Mucosa of descending colon (tissue), 3 donors: ENCODE data around the gene LLGL1. TPM values are rescaled to one million over a fixed set of nuclear protein-coding genes. Genes with fewer than 3 reads are reported as not detected.

ENCODE experiments used
- ATAC-seq: fragments of 200-7000 bp; cut with Tn5 transposase; one replicate; pipeline ENCODE4 v1.9.1; 2020; ENCODE audit warnings: mild to moderate bottlenecking, moderate library complexity
- DNase-seq, 3 donors: peaks; one replicate each; pipeline ENCODE4 v3.0.0-alpha.2; 2020
- H3K36me3 ChIP-seq: fragments of 200-600 bp; one replicate; pipeline ENCODE4 v1.8.0; 2021; ENCODE audit warnings: low read depth, mild to moderate bottlenecking
- H3K4me1 ChIP-seq: fragments of 200-600 bp; one replicate; pipeline ENCODE4 v1.8.0; 2021; ENCODE audit warnings: low read depth, mild to moderate bottlenecking
- H3K4me3 ChIP-seq: fragments of 200-600 bp; one replicate; pipeline ENCODE4 v1.8.0; 2021; ENCODE audit warnings: mild to moderate bottlenecking
- H3K9me3 ChIP-seq: fragments of 200-600 bp; one replicate; pipeline ENCODE4 v1.8.0; 2021; ENCODE audit warnings: mild to moderate bottlenecking
- CTCF ChIP-seq: fragments of 200-600 bp; IDR thresholded peaks from one replicate; pipeline ENCODE4 v1.8.0; 2022; ENCODE audit warnings: antibody characterized with exemption, mild to moderate bottlenecking
- intact Hi-C, 2 donors: fragments of 100-400 bp; cut with DNase I in 1 of 2; cut with micrococcal nuclease in 1 of 2; formaldehyde crosslinking; loops; one replicate each; pipeline versions ENCODE4 v1.11.0 to v1.11.1; 2022; cut with DNase I, micrococcal nuclease
- total RNA-seq, 3 donors: library from RNA; stranded (reverse); fragmentation: NEBNext Ultra II Directional in 2 of 3; extraction: Animal tissue kit (Norgen Biotek cat#: 25700) in 2 of 3; gene quantifications; one replicate each; pipeline versions ENCODE4 v1.2.1 to v1.2.4, GENCODE V29; 2021 to 2023
- donor health status: DM: no; HTN: no; CAD: no; lungs with moderate emphysema.
- donor health status: DM: no; HTN: no; CAD: no.
- donor health status: DM: no; HTN: yes; CAD: no.

LLGL1 gene
- total RNA-seq, 3 donors from 2014 or later, result 6.7 to 15.1 (median 10.3) TPM

- ATAC-seq (no peak), DNase-seq (no peak)
- Histone ChIP-seq H3K36me3 (no peaks in the 10 kb centered on the region), H3K9me3 (no peaks in the 10 kb centered on the region), H3K4me3 (no peak overlapping the region), H3K4me1 (no peaks in the 10 kb centered on the region)
- intact Hi-C loops, result no loop called here
- TF ChIP-seq CTCF, result no peak
These were observed 2.2 kb downstream of the LLGL1 start for GRCh38 chr17:18227635-18228034.

DNA sequence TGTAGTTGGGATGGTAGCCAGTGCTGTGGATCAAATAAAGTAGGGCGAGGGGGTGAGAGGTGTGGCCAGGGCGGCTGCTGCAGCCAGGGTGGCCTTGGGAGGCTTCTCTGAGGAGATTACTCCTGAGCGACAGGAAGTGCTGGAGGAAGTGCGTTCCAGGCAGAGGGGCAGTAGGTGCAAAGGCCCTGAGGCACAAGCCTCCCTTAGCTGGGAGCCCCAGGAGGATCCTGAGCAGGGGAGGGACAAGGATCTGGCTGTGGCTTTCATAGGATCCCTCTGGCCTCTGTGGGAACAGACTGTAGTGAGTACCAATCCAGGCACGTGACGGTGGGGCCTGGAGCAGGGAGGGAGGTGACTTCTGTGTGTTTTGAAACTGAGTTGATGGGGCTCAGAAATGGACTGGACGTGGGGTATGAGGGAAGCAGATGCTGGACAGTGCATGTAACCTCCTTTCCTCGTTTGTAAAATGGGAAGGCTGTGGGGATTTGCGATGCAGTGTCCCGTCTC lies 2.8 kb downstream of the LLGL1 start:
- H3K9me3 ChIP-seq, result no peaks in the 10 kb centered on the region

DNA sequence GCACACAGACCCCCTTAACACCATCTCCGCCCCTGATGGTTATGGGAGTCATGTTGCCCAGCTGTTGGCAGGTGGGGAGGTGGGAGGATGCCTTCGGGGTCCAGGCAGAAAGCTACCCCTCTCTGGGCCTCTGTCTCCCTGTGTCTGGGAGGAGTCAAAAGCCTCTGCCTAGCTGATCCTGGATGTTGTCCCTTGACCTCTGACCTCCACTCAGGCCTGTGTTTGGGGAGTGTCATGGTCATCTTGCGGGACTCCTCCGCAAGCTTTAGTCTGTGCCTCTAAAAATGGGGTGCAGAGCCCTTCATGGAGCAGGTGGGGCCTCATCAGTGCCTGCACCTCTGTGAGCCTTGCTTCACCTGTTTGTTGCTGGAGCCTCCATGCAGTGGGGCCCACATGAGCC lies 3.8 kb downstream of the LLGL1 start:
- intact Hi-C loops, result no loop called here
- DNase-seq (no peak), ATAC-seq (no peak)
- no peaks in the 10 kb centered on the region for H3K9me3 ChIP-seq
- no peak overlapping the region for H3K4me3 ChIP-seq
- H3K4me1 ChIP-seq, result no peaks in the 10 kb centered on the region
- no peaks in the 10 kb centered on the region for H3K36me3 ChIP-seq
- no peak for TF ChIP-seq CTCF

More for the DNA sequence above, 2.8 kb downstream of the LLGL1 start:
- ATAC-seq, result no peak
- Histone ChIP-seq H3K36me3 (no peaks in the 10 kb centered on the region), H3K4me3 (no peak overlapping the region), H3K4me1 (no peaks in the 10 kb centered on the region)
- intact Hi-C loops, result no loop called here
- DNase-seq, result no peak
- no peak for TF ChIP-seq CTCF

- intact Hi-C loops, result no loop called here
- TF ChIP-seq CTCF, result no peak
- H3K9me3 ChIP-seq, result no peaks in the 10 kb centered on the region
- H3K4me3 ChIP-seq, result no peak overlapping the region
- H3K4me1 ChIP-seq, result no peaks in the 10 kb centered on the region
- ATAC-seq (no peak), DNase-seq (no peak)
- no peaks in the 10 kb centered on the region for H3K36me3 ChIP-seq
These were observed 4.3 kb downstream of the LLGL1 start for GRCh38 chr17:18229771-18230170.

GRCh38 chr17:18230288-18231141 lies 5.1 kb downstream of the LLGL1 start:
- no peak for DNase-seq
- TF ChIP-seq CTCF, result no peak
- intact Hi-C loops, result no loop called here
- H3K4me1 ChIP-seq, result no peaks in the 10 kb centered on the region
- ATAC-seq, result no peak
- no peaks in the 10 kb centered on the region for H3K36me3 ChIP-seq
- no peaks in the 10 kb centered on the region for H3K9me3 ChIP-seq
- no peak overlapping the region for H3K4me3 ChIP-seq
